HT1080 (cell line): ENCODE measurements around the gene CDC42BPG. TPM values are rescaled to one million over a fixed set of nuclear protein-coding genes. Genes with fewer than 3 reads are reported as not detected.

Experiments used
- DNase-seq: peaks from one replicate; pipeline ENCODE4 v3.0.0-alpha.2; 2015; ENCODE audit warnings: low read depth
- total RNA-seq: library from RNA; depleted of rRNA; stranded (reverse); fragments of >200 nt; shearing (Covaris generic); gene quantifications from 2 replicates; pipeline ENCODE4 v1.2.3, GENCODE V29; 2014; rRNA removed

CDC42BPG gene
- total RNA-seq, 1 experiment from 2014 or later, result 0.23 TPM

- no peak for DNase-seq
Observed at GRCh38 chr11:64790205-64791095, 54.0 kb downstream of the CDC42BPG start.

- DNase-seq, result no peak
Observed at GRCh38 chr11:64789331-64790204, 54.9 kb downstream of the CDC42BPG start.

- DNase-seq, result no peak
Observed at GRCh38 chr11:64788321-64789215, 55.9 kb downstream of the CDC42BPG start.

GRCh38 chr11:64787526-64788320, 56.7 kb downstream of the CDC42BPG start:
- peak; percentile 35 for DNase-seq

- no peak for DNase-seq
Observed at GRCh38 chr11:64786308-64786707, 58.1 kb downstream of the CDC42BPG start.

GRCh38 chr11:64784813-64785581, 59.5 kb downstream of the CDC42BPG start:
- no peak for DNase-seq

- DNase-seq, result peak; percentile 100
Observed at GRCh38 chr11:64778473-64779298, 65.8 kb downstream of the CDC42BPG start, which contains the start of gene SF1. Gene SF1 (minus strand): TSS chr11:64778542. CDS start chr11:64778392, 150 bp downstream.

GRCh38 chr11:64778223-64778472, 66.3 kb downstream of the CDC42BPG start:
- no peak for DNase-seq

GRCh38 chr11:64777449-64778222, 66.8 kb downstream of the CDC42BPG start:
- peak; percentile 60 for DNase-seq

GRCh38 chr11:64776875-64777274, 67.6 kb downstream of the CDC42BPG start:
- DNase-seq, result no peak

GRCh38 chr11:64776425-64776824, 68.0 kb downstream of the CDC42BPG start:
- no peak for DNase-seq

GRCh38 chr11:64774144-64774543, 70.3 kb downstream of the CDC42BPG start:
- DNase-seq, result no peak

Other genes with a start within 250 kb of the CDC42BPG start
- 0.42 TPM in 1 of 2 replicates, not detected in the other for gene NRXN2, start 121.5 kb downstream of the CDC42BPG start, total RNA-seq
- not detected in 2 replicates for gene RASGRP2, start 100.5 kb downstream of the CDC42BPG start, total RNA-seq
- 0.02 TPM in 1 of 2 replicates, not detected in the other for gene PYGM, start 84.7 kb downstream of the CDC42BPG start, total RNA-seq
- gene SF1, start 66.1 kb downstream of the CDC42BPG start, total RNA-seq, result 110 and 153 TPM in 2 replicates
- 19.2 and 23.3 TPM in 2 replicates for gene MAP4K2, start 41.4 kb downstream of the CDC42BPG start, total RNA-seq
- 22.3 and 34.1 TPM in 2 replicates for gene MEN1, start 34.1 kb downstream of the CDC42BPG start, total RNA-seq
- 62.0 and 80.4 TPM in 2 replicates for gene EHD1, start 34.0 kb upstream of the CDC42BPG start, total RNA-seq
- gene ATG2A, start 72.6 kb upstream of the CDC42BPG start, total RNA-seq, result 17.5 and 19.6 TPM in 2 replicates
- 7.7 and 8.3 TPM in 2 replicates for gene PPP2R5B, start 80.0 kb upstream of the CDC42BPG start, total RNA-seq
- gene GPHA2, start 91.2 kb upstream of the CDC42BPG start, total RNA-seq, result 0.53 TPM in 1 of 2 replicates, not detected in the other
- not detected in 2 replicates for gene MAJIN, start 127.5 kb upstream of the CDC42BPG start, total RNA-seq
- gene BATF2, start 152.3 kb upstream of the CDC42BPG start, total RNA-seq, result 1.6 and 3.1 TPM in 2 replicates
- 237 and 263 TPM in 2 replicates for gene ARL2, start 169.5 kb upstream of the CDC42BPG start, total RNA-seq
- gene SNX15, start 182.8 kb upstream of the CDC42BPG start, total RNA-seq, result 20.1 and 23.1 TPM in 2 replicates
- 21.3 and 25.1 TPM in 2 replicates for gene SAC3D1, start 196.6 kb upstream of the CDC42BPG start, total RNA-seq
- gene NAALADL1, start 213.9 kb upstream of the CDC42BPG start, total RNA-seq, result 0.23 TPM in 1 of 2 replicates, not detected in the other
- gene CDCA5, start 239.4 kb upstream of the CDC42BPG start, total RNA-seq, result 63.3 and 78.4 TPM in 2 replicates
- gene ZFPL1, start 239.6 kb upstream of the CDC42BPG start, total RNA-seq, result 39.7 and 56.6 TPM in 2 replicates